BJ (cell line): ENCODE data around the gene GPR84. TPM values are rescaled to one million over a fixed set of nuclear protein-coding genes. Genes with fewer than 3 reads are reported as not detected.
A peak's percentile ranks its signal among the peaks of the same experiment; 100 is the strongest.

Source experiments
- CTCF ChIA-PET: fragments of 350-600 bp; formaldehyde crosslinking; extraction: SDS; loops from one replicate; lab custom pipeline; 2021; ENCODE audit warnings: antibody characterized with exemption, inconsistent platforms; lab: Yijun Ruan, JAX
- POLR2A ChIA-PET: fragments of 300-600 bp; sonication (Branson Sonifier 250); formaldehyde crosslinking; extraction: SDS; loops from one replicate; lab custom pipeline; 2021; ENCODE audit warnings: antibody characterized with exemption; lab: Charles Lee
- DNase-seq: peaks from one replicate; pipeline ENCODE4 v3.0.0-alpha.2; 2011; ENCODE audit warnings: low read depth
- H3K27me3 ChIP-seq: 2 replicates; pipeline ENCODE4 v1.6.0; 2011; ENCODE audit warnings: low read length; ENCODE audit not compliant: control insufficient read depth, insufficient read depth
- H3K36me3 ChIP-seq: 2 replicates; pipeline ENCODE4 v1.5.1; 2011; ENCODE audit warnings: low read length; ENCODE audit not compliant: control insufficient read depth, insufficient read depth
- H3K4me3 ChIP-seq: 2 replicates; pipeline ENCODE4 v1.5.1; 2011; ENCODE audit warnings: low read depth, mild to moderate bottlenecking, control low read depth, low read length
- polyA plus RNA-seq: library from polyadenylated mRNA; depleted of rRNA; stranded (reverse); fragments of >200 nt; gene quantifications from 2 replicates; pipeline ENCODE4 v1.2.3, GENCODE V29; 2011
- TF ChIP-seq, protein P1 (sequence below): IDR thresholded peaks from 2 replicates; pipeline ENCODE4 v1.5.1; 2011; ENCODE audit warnings: low read depth, mild to moderate bottlenecking, control low read depth, inconsistent platforms, low read length, moderate library complexity; ENCODE audit not compliant: insufficient read depth

The GPR84 gene
- polyA plus RNA-seq, 1 experiment = not detected

DNA sequence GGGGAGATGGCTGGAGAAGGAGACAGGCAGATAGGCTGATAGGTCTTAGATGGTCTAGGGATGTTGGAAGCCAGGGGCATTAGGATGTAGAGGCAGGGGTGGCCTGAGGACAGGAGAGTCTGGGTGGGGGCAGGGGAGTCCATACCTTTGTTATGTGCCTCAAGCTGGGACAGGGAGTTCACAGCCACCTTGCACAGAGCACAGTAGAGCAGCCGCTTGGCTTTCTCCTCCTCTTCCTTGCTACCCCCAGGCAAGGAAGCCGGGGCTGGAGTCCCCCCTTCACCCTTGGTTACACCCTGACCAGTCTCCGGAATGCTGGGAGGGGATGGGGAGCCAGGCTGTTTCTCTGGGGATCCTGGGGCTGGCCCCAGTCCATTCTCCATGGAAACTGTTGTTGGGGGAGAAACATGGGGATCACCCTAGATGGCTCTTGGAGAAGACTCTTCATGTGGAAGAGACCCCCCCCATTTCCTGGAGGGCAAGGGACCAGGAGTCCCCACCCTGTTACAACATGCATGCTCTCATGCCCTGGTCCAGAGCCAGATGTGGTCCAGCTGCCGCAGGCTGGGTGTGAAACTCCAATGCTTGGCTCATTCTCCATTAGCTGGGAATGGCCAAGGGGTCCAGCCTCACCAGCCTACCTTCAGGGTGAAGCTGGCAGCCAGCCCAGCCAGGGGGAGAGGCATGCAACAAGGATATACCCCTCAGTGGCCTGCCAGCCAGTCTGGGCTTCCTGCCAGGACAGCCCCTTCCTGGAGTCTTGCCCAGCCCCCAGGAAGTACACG lies 7.2 kb upstream of the GPR84 start:
- Histone ChIP-seq H3K4me3 (no peak overlapping the region), H3K27me3 (no peaks in the 10 kb centered on the region), H3K36me3 (no peaks in the 10 kb centered on the region)
- TF ChIP-seq, protein P1, sequence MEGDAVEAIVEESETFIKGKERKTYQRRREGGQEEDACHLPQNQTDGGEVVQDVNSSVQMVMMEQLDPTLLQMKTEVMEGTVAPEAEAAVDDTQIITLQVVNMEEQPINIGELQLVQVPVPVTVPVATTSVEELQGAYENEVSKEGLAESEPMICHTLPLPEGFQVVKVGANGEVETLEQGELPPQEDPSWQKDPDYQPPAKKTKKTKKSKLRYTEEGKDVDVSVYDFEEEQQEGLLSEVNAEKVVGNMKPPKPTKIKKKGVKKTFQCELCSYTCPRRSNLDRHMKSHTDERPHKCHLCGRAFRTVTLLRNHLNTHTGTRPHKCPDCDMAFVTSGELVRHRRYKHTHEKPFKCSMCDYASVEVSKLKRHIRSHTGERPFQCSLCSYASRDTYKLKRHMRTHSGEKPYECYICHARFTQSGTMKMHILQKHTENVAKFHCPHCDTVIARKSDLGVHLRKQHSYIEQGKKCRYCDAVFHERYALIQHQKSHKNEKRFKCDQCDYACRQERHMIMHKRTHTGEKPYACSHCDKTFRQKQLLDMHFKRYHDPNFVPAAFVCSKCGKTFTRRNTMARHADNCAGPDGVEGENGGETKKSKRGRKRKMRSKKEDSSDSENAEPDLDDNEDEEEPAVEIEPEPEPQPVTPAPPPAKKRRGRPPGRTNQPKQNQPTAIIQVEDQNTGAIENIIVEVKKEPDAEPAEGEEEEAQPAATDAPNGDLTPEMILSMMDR = no peak
- ChIA-PET CTCF (interaction anchor here (0.7 to 3.3 kb wide), 23 partner anchors 9 to 170 kb away, joined by 3 to 72 read pairs (median 6); partner anchors contain the start of gene COPZ1), POLR2A (no interaction called here)
- no peak for DNase-seq

DNA sequence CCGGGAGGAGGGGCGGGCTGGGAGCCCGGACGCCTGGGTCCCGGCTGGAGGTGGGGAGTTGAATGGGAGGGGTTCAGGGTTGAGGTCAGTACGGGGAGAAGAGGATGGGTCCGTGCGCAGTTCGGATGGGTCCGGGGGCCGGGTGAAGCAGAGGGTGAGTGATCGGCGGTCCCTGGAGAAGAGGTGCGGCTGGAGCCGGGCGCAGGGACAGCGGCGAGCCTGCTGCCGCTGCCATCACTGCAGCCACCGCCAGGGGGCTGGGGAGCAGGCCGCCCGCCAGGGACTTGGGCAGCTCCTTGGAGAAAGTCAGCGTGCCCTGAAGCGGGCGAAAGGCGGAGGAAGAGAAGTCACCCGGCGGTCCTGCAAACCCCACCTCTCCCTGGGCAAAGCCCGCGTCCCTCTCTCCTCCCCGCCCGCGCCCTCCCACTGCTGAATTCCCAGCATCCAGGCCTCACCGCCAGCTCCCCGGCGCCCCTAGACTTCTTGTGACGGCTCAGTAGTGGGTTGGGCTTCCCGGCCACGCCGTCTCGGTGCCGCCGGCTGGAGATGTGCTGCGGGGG lies 6.0 kb upstream of the GPR84 start:
- Histone ChIP-seq H3K4me3 (peak overlapping the region; percentile 41), H3K36me3 (no peaks in the 10 kb centered on the region), H3K27me3 (no peaks in the 10 kb centered on the region)
- CTCF ChIA-PET = interaction anchor here (0.5 to 3.3 kb wide), 39 partner anchors 9 to 1373 kb away, joined by 3 to 72 read pairs (median 4); partner anchors contain the start of gene COPZ1
- POLR2A ChIA-PET = interaction anchor here (0.6 to 1.0 kb wide), 3 partner anchors 12 to 311 kb away, joined by 4 to 9 read pairs (median 8); no protein-coding TSS in a partner anchor
- TF ChIP-seq, protein P1 = peak; percentile 97
- no peak for DNase-seq

DNA sequence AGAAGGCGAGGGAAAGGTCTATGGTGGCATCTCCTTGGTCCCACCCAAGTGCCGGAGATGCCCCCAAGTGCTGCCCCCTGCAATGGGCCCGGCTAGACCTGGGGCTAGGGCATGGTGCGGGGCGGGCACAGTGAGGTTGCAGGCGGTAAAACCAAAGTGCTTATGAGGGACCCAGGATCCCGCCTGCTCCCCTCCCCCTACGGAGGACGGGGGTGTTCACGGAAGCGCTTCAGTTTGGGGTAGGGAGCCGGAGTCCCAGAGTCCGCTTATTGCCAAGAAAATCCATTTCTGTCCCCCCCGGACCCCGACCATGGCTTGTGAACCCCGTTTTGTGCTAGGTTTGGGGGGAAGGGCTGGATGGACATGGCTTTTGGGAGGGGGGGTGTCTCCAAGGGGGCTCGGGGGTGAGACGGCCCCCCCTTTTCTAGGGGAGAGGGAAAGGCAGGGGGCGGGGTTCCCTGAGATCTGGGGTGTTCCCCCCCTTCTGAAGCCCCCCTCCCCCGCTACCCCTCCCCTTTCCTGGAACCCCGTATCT lies 5.4 kb upstream of the GPR84 start:
- H3K27me3 ChIP-seq = no peaks in the 10 kb centered on the region
- POLR2A ChIA-PET = interaction anchor here (0.6 to 1.0 kb wide), 2 partner anchors 13 to 140 kb away, joined by 4 to 9 read pairs; no protein-coding TSS in a partner anchor

DNA sequence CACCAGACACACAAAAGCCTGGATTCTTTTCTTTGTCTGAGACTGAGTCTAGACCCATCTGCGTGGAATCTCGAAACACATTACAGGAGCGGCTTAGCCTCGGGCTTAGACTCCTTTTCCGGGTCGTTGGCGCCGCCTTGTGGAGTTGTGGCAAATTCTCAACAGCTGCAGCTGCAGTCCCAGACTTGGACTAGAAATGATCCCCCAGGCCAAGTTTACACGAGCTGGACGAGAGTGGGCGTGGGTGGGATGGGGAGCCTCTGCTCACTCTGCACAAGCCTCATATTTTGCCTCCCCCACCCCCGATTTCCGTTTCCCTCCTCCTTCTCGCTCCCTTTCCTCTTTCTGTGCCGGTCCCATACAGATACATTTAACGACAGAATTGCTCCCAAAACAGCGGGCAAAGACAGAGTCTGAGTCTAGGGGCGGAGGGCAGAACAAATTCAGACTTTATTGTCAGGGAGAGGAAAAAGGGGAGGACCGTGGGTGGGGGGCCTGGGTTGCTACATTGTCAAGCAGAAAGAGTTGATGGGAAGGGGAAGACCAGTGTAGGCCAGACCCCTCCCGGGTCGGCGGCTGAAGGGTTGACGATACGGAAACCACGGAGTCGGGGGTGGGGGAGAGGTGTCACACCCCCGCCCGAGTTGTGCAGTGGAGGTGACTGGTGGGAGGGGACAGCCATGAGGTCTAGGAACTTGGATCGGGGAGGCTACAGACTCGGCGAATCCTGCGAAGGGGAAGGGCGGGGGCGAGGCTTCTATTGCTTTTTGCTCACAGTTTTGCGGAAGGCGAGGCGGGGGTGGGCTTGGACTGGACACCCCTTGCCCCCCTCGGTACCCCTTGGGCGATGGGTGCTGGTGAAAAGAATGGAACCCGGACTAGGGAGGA lies 4.7 kb upstream of the GPR84 start:
- no peaks in the 10 kb centered on the region for H3K36me3 ChIP-seq
- peak; percentile 39 for DNase-seq
- POLR2A ChIA-PET = interaction anchor here (0.6 to 0.7 kb wide), 3 partner anchors 33 to 116 kb away, joined by 5 to 12 read pairs (median 7); no protein-coding TSS in a partner anchor
- no peaks in the 10 kb centered on the region for H3K27me3 ChIP-seq
- CTCF ChIA-PET = interaction anchor here (0.6 to 4.5 kb wide), 30 partner anchors 10 to 153 kb away, joined by 3 to 48 read pairs (median 4); partner anchors contain the start of genes COPZ1 and NFE2
- TF ChIP-seq, protein P1 = peak; percentile 93
- no peak overlapping the region for H3K4me3 ChIP-seq

More for the DNA sequence above, 5.4 kb upstream of the GPR84 start:
- no peak for DNase-seq
- TF ChIP-seq, protein P1 = no peak
- CTCF ChIA-PET = interaction anchor here (0.8 to 3.3 kb wide), 17 partner anchors 8 to 154 kb away, joined by 3 to 72 read pairs (median 7); no protein-coding TSS in a partner anchor
- H3K36me3 ChIP-seq = no peaks in the 10 kb centered on the region
- H3K4me3 ChIP-seq = peak overlapping the region; percentile 41
